NCI-H460 (cell line): ENCODE results near the gene SCN8A. TPM values are rescaled to one million over a fixed set of nuclear protein-coding genes. Genes with fewer than 3 reads are reported as not detected.
A peak's percentile ranks its signal among the peaks of the same experiment; 100 is the strongest.

Experiments
- DNase-seq: peaks from one replicate; pipeline ENCODE4 v3.0.0-alpha.2; 2016; ENCODE audit warnings: low read depth; ENCODE audit errors: extremely low read depth
- total RNA-seq: library from RNA; depleted of rRNA; stranded (reverse); fragments of >200 nt; shearing (Covaris generic); gene quantifications from 2 replicates; pipeline ENCODE4 v1.2.3, GENCODE V29; 2014

The SCN8A gene
- total RNA-seq, 1 experiment from 2014 or later, result 0.02 TPM

GRCh38 chr12:51702587-51702986 lies 111.6 kb downstream of the SCN8A start:
- no peak for DNase-seq

- DNase-seq, result no peak
Measured at GRCh38 chr12:51705450-51705849, 114.4 kb downstream of the SCN8A start.

DNA sequence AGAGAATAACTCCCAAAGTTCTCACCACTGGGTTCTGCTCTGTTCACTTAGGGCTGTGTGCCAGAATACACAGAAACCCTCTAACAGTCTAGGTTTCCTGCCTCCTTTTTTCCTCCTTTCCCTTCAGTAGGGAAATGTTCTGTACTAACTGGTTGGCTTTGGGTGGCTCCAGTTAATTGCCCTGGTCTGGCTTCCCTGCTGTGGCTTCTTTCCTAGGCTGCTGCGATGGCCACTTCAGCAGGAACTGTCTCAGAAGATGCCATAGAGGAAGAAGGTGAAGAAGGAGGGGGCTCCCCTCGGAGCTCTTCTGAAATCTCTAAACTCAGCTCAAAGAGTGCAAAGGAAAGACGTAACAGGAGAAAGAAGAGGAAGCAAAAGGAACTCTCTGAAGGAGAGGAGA lies 115.2 kb downstream of the SCN8A start:
- no peak for DNase-seq

GRCh38 chr12:51714666-51715065 lies 123.6 kb downstream of the SCN8A start:
- DNase-seq, result no peak

GRCh38 chr12:51717326-51717925 lies 126.4 kb downstream of the SCN8A start:
- DNase-seq, result no peak

GRCh38 chr12:51721282-51721940 lies 130.4 kb downstream of the SCN8A start:
- DNase-seq, result peak; percentile 1

DNA sequence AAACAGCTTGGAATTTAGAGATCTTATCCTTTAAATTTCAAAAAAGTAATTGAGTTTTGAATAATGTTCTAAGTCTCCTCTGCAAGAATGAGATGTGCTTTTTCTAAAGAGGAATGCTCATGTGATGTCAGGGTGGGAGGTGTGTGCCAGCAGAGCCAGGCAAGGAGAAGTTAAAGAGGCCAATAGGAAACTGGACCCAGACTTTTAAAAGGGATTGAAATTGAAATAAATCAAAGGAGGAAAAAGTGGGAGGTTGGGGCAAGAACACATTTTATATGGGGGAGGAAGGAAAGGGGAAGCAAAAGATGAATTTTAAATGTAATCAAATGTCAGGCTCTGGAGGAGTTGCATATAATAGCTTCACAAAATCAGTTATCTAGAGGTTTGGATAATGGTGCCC lies 131.4 kb downstream of the SCN8A start:
- DNase-seq, result no peak

GRCh38 chr12:51726161-51726560 lies 135.1 kb downstream of the SCN8A start:
- no peak for DNase-seq

DNA sequence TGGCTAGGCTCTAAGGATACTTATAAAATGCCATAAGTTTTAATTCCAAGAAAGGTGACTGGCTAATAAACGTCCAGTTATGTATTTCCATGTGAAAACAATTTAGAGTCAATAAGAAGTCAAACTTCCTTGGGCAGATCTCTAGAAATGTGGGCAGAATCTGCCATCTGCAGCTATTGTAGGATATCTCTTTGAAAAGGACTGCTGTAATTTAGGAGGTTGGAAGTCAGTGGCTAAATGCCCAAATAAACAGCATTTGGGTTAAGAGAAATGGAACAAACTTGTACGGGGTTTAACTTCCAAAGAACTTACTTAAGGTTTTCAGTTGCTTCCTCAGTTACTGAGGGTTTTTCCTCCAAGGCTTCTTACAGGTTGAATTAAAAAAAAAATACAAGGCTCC lies 135.9 kb downstream of the SCN8A start:
- DNase-seq, result no peak

DNA sequence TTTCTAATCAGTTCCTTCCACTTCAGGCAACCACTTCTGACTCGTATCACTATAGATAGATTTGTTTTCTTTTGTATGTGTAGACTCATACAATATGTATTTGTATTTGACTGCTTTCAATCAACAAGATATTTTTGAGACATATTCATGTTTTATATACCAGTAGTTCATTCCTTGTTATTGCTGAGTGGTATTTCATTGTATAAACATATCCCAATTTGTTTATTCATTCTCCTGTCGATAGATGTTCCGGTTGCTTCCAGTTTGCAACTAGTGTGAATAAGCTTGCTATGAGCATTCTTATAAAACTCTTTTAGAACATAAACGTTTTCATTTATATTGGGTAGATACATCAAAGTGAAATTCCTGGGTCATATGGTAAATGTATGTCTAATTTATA lies 138.3 kb downstream of the SCN8A start:
- DNase-seq, result no peak

DNA sequence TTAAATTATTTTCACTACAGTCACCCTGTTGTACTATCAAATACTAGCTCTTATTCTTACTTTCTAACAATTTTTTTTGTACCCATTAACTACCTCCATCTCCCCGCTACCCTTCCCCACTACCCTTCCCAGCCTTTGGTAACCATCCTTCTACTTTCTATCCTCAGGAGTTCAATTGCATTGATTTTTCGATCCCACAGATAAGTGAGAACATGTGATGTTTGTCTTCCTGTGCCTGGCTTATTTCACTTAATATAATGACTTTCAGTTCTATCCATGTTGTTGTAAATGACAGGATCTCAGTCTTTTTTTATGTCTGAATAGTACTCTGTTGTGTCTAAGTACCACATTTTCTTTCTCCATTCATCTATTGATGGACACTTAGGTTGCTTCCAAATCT lies 139.7 kb downstream of the SCN8A start:
- DNase-seq, result no peak

DNA sequence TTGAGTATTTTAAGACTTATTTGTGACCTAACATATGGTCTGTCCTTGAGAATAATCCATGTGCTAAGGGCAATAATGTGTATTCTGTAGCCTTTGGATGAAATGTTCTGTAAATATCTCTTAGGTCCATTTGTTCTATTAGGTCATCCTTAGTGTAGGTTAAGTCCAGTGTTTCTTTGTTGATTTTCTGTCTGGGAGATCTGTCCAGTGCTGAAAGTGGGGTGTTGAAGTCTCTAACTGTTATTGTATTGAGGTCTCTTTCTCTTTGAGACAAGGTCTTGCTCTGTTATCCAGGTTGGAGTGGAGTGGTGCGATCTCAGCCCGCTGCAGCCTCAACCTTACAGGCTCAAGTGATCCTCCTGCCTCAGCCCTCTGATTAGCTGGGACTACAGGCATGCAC lies 149.5 kb downstream of the SCN8A start:
- DNase-seq, result no peak

DNA sequence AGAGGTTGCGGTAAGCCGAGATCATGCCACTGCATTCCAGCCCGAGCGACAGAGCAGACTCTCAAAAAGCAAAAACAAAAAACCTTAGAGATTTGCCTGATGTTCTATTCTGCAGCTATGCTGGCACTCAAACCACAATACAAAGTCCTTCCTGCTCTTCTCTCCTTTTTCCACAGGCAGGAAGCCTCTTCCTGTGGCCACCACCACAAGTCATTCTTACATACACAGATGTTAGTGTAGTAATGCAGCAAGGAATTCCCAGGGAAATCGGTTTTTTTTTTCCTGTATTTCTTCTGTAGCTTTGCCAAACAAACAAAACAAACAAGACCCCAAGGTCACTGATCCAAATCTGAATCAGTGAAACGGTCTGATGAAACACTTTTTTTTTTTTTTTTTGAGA lies 153.2 kb downstream of the SCN8A start:
- no peak for DNase-seq

GRCh38 chr12:51744957-51745356 lies 153.9 kb downstream of the SCN8A start:
- DNase-seq, result no peak

DNA sequence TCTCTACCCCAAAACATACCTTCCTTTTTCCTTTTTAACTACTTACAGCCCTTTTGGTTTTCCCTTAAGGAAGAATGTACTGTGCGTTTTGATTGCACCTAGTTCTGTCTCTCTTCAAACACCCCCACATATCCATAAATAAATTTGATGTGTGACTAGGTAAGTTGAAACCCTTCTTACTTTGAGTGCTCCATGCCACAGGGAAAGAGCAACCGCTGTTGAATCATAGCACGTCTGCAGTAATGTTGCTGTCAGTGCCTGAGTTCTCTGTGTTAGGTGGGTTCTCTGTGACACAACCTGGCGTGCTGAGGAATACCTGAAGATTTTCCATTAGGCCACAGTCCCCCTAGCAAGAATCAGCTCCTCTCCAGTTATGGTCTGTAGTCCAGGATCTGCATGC lies 155.4 kb downstream of the SCN8A start:
- no peak for DNase-seq

- DNase-seq, result no peak
Measured at GRCh38 chr12:51748235-51748634, 157.2 kb downstream of the SCN8A start.

GRCh38 chr12:51749206-51749985 lies 158.4 kb downstream of the SCN8A start:
- DNase-seq, result no peak

GRCh38 chr12:51749986-51750317 lies 158.9 kb downstream of the SCN8A start:
- DNase-seq, result no peak

DNA sequence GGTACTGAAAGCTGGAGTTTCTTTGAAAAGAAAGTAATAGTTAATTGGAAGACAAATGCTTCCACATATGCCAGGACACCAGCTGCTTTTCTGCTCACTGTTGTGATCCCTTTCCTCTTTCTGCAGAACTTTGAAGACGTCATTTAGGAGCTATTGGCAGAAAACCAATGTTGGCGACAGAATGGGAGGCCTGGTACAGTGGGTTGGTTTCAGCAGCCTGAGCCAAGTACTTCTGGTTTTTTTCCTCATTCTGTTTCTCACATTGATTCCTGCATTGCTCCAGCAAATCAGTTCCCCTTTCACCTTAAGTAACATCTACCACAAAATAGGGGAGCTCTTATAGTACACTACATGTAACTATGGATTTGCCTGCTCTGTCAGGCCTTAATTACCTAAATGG lies 160.6 kb downstream of the SCN8A start:
- no peak for DNase-seq

DNA sequence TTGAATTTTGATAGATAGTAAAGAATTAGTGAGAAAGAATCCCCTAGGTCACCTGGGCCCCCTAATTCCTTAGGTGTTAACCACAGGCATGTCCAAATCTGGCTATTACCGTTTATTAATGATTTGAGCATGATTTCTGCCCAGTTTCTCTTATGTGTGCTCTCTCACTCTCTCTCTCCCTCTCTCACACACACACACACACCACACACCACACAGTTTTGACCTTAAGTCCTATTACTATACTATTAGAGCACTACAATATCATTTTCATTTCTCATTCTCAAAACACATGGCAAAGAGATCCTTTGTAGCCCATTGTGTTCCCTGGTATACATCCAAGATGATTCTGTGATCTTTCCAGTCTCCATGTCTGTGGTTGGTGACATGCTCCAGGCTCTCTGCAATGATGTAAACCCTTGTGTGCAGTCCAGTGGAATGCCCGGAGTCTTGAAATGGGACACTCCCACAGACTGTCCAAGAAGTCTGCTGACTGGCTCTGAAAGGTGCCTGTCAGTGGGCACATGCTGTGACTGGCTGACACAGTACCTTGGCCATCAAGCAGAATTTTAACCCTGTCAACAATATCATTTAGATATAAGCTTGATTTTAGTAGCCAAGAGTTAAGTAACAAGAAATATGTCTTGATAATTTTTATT lies 161.3 kb downstream of the SCN8A start:
- DNase-seq, result peak; percentile 25

- DNase-seq, result no peak
Measured at GRCh38 chr12:51753980-51754675, 163.1 kb downstream of the SCN8A start.
